HL-60 (cell line): Measurements from ENCODE around the gene TMCO4.

Source experiments
- POLR2AphosphoS5 ChIP-seq: IDR thresholded peaks from 2 replicates; pipeline ENCODE4 v1.6.1; 2012; ENCODE audit warnings: low read depth
- SPI1 ChIP-seq: IDR thresholded peaks from 2 replicates; pipeline ENCODE4 v1.6.1; 2012; ENCODE audit warnings: low read depth, mild to moderate bottlenecking, borderline replicate concordance
- TF ChIP-seq, protein P1 (sequence below): IDR thresholded peaks from one replicate; pipeline ENCODE4 v1.5.1; 2011; ENCODE audit warnings: low read length, control low read depth, inconsistent platforms; ENCODE audit not compliant: insufficient read depth

DNA sequence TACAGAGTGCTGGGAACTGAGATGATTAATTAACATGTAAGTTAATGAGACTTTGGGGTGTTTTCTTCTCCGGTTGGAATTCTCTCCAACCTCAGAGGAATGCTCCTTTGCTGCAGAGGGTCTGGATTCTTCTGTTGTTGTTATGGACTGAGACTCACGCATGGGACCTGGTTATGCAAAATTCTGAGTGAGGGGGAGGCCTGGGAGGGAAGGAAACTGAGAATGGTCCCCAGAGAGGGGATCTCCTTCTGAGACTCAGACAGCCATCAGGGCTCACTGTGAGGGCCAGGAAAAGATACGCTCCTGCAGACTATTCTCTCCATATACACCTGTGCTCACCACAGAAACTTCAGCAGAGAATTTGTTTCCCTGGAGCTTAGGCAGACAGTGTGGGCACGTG lies 78.7 kb downstream of the TMCO4 start:
- TF ChIP-seq, protein P1, sequence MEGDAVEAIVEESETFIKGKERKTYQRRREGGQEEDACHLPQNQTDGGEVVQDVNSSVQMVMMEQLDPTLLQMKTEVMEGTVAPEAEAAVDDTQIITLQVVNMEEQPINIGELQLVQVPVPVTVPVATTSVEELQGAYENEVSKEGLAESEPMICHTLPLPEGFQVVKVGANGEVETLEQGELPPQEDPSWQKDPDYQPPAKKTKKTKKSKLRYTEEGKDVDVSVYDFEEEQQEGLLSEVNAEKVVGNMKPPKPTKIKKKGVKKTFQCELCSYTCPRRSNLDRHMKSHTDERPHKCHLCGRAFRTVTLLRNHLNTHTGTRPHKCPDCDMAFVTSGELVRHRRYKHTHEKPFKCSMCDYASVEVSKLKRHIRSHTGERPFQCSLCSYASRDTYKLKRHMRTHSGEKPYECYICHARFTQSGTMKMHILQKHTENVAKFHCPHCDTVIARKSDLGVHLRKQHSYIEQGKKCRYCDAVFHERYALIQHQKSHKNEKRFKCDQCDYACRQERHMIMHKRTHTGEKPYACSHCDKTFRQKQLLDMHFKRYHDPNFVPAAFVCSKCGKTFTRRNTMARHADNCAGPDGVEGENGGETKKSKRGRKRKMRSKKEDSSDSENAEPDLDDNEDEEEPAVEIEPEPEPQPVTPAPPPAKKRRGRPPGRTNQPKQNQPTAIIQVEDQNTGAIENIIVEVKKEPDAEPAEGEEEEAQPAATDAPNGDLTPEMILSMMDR = no peak
- TF ChIP-seq SPI1 = no peak
- TF ChIP-seq POLR2AphosphoS5 = no peak
